ENCODE results near the gene CEACAM4.

DNA sequence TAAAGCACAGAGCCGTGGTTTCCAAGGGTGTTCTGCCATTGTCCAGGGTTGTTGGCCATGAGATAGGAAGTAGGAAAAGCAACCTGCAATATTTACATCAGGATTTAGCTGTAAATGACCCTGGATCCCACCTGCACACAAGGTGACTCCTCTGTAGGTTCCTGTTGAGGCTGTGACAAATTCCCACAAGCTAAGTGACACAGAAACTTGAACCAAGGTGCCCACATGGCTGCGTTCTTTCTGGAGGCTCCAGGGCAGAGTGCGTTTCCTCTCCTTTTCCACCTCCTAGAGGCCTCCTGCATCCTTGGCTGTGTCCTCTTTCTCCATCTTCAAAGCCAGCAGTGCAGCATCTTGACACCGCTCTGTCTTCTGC lies 39.0 kb downstream of the CEACAM4 start:
- TF ChIP-seq, protein P1, sequence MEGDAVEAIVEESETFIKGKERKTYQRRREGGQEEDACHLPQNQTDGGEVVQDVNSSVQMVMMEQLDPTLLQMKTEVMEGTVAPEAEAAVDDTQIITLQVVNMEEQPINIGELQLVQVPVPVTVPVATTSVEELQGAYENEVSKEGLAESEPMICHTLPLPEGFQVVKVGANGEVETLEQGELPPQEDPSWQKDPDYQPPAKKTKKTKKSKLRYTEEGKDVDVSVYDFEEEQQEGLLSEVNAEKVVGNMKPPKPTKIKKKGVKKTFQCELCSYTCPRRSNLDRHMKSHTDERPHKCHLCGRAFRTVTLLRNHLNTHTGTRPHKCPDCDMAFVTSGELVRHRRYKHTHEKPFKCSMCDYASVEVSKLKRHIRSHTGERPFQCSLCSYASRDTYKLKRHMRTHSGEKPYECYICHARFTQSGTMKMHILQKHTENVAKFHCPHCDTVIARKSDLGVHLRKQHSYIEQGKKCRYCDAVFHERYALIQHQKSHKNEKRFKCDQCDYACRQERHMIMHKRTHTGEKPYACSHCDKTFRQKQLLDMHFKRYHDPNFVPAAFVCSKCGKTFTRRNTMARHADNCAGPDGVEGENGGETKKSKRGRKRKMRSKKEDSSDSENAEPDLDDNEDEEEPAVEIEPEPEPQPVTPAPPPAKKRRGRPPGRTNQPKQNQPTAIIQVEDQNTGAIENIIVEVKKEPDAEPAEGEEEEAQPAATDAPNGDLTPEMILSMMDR (IDR thresholded peaks at IDR 0.05), result no peak
- TF ChIP-seq POLR2A (IDR thresholded peaks at IDR 0.05), result no peak
